ENCODE results near the gene DDC.

DDC gene

DNA sequence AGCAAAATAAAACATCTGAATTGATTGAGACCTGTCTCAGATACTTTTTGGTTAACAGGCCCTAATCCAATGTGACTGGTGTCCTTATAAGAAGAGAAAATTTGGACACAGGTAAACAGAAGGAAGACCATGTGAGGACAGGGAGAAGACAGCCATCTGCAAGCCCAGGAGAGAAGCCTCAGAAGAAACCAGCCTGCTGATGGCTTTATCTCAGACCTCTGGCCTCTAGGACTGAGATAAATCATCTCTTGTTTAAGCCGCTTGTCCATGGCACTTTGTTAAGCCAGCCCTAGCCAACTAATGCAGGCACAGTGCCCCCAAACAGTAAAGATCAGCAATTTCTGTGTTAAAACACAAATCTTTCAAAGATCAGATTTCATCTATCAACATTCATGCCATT, 73.3 kb downstream of the DDC start:
- DNase-seq (ENCODE audit: low read depth in 1 of 2, low spot score in 1 of 2): no peak

DNA sequence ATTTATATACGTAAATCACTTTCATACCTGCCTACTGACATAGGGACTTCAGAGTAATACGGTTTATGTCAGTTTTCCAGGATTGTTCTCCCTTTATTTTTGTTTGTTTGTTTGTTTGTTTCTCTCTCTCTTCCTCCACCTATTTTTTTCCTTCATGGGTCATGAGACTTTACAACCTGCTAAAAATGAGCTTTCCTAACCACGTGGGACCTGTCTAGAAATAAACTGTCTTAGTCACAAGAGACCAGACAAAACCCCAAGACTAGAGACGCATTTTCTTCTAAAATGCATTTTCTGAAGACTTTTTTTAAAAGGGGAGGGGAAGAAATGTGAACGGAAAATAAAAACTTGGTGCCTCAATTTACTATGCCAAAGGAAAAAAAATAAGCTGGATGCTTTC, 74.0 kb downstream of the DDC start:
- no peak for DNase-seq (ENCODE audit: low read depth in 1 of 2, low spot score in 1 of 2)

DNA sequence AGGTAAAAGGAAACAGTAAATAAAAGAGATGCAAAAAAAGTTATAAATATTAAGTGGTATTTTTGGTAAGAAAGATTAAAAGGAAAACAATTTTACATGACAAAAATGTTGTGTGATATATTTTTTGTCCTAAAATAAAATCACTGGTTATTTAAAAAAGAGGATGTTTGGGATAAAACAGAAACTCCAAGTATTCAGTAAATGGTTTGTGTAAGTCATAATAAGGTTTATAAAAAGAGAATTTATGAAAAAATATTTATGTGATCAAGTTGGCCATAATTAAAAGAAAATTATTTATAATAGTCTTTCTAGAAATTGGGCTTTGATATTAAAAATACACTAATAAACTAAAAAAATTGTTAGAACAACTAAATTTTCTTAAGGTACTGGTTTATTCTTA, 76.8 kb downstream of the DDC start:
- DNase-seq (ENCODE audit: low read depth in 1 of 2, low spot score in 1 of 2): no peak

DNA sequence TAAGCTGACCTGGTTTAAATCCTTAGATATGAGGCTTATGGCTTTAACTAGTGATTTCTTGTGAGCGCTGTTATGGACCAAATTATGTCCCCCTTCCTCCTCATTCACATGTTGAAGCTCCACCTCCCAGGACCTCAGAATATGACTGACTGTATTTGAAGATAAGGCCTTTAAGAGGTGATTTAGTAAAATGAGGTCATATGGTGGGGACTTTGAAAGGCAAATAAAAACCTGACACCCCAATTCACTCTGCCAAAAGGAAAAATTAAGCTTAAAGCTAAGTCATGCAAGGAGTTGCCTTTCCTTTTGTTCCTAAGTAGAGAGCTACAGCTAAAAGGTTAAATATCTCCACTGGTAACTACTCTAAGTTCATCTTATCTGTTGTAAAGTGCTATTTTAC, 78.7 kb downstream of the DDC start:
- no peak for DNase-seq (ENCODE audit: low read depth in 1 of 2, low spot score in 1 of 2)

DNA sequence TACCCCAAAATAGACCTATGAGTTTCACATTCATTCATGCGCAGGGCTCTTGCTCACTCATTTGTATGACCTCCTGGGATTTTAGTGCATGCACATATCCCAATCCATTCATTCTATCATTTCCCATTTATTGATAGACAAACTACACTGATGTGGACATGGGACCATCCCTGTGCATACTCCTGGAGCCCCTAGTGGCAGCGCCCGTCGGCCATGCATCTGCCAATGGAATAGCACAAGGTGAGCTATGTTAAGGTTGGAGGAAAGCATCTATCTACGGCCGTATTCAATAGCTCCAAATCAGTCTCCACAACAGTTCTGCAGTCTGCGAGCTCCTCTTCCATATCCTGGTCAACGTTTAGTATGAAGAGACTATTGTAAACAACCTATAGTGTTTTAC, 83.3 kb downstream of the DDC start:
- no peak for DNase-seq (ENCODE audit: low read depth in 1 of 2, low spot score in 1 of 2)

DNA sequence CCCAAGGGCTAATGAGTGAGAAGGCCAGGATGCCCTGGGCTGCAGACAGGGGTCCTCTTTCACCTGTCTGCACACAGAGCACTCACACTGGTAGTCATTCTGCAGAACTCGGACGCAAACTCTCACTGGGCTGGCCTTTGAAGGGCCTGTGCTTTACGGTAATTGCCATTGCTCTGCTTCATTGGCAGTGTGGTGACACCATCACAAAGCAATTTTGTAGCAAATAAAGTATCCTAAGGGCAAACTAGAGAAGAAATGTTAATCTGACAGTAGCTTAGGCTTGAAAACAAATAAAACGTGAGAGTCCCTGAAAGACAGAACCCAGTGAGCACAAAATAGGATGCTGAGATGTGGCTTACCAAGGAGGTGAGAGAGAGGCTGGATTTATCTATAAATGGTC, 84.4 kb downstream of the DDC start:
- no peak for DNase-seq (ENCODE audit: low read depth in 1 of 2, low spot score in 1 of 2)

DNA sequence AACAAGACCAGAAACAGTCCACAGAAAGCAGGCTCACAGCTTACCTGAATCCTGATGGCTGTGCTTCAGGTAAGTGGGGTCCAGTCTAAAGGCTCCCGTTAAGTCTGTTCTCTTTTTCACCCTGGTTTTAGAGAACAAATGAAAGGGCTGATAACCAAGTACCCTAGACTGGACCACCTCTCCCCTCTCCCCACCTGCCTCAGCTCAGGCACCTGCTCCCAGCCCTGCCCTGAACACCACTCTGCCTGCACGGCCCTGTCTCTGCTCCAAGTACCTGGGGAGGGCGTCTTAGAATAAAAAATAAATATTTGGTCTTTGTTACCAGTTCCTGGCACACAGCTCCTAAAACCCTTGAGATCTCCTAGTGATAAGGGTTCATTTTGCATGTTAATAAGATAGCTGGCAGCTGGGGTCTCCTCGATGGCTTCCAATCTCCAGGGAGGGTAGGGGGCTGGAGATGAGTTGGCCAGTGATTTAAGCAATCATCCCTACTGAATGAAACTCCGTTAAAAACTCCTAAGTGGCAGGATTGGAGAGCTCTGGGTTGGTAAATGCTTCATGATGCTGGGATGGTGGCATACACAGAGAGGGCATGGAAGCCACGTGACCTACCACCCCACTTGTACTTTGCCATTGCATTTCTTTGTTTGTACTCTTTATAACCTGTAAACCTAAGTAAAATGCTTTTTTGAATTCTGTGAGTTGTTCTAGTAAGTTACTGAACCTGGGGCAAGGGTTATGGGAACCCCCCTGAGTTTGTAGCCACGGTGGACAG, 85.3 kb downstream of the DDC start:
- DNase-seq (ENCODE audit: low read depth in 1 of 2, low spot score in 1 of 2): no peak

DNA sequence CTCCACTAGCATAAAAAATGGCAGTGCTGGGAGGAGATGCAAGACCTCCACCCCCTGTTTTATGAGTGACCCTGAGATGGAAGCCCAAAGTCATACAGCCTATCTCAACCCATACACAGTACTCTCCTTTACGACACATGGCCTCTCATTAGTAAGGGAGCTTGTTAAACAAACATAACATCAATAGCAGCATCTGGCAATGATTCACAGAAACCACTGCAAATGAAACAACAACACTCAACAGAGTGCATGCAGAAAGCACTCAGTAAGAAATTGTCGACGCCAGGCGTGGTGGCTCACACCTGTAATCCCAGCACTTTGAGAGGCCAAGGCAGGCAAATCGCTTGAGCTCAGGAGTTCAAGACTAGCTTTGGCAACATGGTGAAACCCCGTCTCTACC, 87.6 kb downstream of the DDC start:
- DNase-seq (ENCODE audit: low read depth in 1 of 2, low spot score in 1 of 2): no peak

DNA sequence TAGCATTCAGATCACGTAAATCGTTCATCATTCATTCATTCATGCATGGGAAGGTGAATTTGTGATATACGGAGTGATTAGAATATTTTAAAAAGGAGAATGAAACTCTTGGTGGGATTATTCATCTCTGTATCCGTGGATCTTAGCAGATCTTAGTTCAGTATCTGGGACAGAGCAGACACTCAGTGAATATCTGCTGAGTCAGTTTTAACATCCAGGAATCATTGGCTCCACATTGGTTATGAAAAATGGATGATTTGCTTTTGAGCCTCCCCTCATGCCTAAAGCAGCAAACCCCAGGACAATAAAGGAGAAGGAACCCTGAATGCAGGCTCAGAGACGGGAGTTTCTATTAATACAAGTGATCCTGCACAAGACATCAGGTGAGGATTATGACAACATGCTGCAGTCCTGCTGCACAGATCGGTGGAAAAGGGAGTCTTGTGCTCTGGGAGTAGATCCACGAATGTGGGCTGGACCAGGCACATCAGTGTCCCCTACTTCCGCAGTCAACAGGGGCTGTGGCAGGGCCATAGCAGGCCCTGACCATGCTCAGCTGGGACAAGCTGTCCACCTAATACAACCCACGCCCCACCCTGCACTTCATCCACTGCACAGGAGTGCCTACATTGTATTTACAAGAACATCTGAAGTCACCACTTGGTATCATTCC, 88.1 kb downstream of the DDC start:
- no peak for DNase-seq (ENCODE audit: low read depth in 1 of 2, low spot score in 1 of 2)

DNA sequence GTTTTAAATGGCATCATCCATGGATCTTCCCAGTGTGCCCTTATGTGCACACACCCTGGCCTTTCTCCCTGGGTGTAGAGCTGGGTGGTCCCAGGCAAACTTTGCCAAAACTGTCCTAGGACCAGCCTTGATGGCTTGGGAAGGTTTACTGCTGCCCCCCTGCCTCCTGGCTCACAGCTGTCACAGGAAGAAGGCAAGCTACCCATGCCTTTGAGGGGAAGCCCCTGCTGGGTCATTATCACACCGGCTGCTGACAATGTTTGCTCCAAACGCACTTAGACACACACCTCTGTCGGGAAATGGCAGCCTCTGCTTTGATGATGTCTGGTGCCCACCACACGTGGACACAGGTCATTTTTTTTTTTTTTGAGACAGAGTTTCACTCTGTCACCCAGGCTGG, 89.9 kb downstream of the DDC start:
- DNase-seq (ENCODE audit: low read depth in 1 of 2, low spot score in 1 of 2): no peak

DNA sequence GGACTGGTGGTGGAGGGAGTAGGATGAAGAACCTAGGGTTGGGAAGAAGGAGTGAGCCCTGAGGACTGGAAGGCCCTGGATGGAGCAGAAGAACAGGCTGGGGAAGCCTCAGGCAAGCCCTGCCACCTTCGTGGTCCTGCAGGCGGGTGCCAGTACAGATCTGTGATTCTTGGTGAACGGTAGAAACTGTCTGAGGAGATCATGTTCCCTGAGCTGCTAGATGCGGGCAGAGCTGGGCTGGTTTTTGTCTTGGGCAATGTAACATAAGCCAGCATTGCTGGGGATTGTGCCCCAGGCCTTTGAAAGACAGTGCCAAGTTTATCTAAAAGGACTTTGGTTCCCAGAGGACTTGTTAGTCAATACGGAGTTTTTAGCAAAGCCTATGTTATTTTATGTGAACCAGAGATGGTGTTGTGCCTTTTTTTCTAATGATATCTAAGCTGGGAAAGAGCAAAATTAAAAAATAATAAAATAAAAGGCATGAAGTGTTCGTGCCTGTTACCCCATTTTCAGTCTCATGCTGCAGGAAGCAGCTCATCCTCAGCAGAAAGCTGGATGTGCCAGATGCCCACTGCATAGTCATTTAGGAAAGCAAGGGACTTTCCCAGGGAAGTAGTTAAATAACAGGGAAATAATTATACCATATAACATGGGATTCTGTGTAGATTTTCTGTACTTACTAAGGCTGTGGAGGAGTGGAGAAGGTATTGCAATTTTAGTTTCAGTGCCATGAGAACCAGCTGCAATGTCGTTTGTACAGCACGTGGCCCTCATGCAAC, 90.6 kb downstream of the DDC start:
- DNase-seq (ENCODE audit: low read depth in 1 of 2, low spot score in 1 of 2): no peak

DNA sequence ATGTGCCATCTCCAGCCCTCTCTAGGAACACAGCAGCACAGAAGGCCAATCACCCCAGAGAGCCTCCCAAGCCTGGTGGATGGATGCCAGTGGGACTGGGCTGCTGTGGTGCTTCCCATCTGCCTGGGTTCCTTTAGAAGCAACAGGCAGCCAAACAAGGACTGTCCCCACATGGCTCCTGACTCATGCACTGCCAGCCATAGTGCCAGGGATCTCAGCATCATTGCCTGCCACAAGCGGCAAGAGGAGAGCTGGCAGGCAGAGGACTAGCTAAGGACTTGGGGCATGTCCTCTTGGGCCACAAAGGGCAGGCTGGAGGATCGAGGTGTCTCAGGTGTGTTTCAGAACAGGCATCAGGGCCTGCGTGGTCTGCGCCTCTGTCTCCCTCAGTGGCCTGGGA, 91.7 kb downstream of the DDC start:
- no peak for DNase-seq (ENCODE audit: low read depth in 1 of 2, low spot score in 1 of 2)

DNA sequence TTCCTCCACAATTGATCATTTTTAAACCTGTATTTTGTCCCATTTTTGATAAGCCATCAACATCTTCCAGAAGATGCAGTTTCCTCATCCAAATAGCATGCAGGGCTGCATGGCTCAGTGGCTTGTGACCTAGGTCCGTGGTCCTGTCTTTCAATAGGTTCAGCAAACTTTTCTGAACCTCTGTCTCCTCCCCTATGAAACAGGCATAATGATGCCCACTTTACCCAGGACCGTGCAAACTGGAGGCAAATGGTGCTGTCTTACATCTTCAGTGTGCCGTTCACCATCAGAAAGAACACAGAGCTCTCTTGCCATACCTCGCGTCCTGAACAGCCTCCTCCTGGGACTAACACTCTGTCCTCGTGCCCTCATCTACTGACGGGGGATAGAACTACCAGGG, 92.8 kb downstream of the DDC start:
- DNase-seq (ENCODE audit: low read depth in 1 of 2, low spot score in 1 of 2): no peak

DNA sequence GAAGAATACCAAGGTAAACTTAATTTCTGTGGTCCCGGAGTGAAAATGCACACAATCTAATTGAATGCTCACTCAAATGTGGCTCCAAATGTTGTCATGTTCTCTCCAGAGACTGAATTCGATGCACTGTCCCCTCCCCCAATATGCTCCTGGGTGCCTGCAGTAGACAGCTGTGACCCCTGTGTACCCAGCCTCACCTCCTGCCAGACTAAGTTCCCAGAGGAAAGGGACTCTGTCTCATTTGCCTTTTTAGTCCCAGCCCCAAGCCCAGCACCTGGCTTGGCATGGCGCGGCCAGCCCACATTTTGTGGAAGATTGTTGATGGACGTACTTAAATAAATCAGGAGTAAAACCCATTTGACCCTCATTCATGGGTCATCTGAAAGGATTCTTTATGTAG, 93.2 kb downstream of the DDC start:
- DNase-seq (ENCODE audit: low read depth in 1 of 2, low spot score in 1 of 2): no peak

DNA sequence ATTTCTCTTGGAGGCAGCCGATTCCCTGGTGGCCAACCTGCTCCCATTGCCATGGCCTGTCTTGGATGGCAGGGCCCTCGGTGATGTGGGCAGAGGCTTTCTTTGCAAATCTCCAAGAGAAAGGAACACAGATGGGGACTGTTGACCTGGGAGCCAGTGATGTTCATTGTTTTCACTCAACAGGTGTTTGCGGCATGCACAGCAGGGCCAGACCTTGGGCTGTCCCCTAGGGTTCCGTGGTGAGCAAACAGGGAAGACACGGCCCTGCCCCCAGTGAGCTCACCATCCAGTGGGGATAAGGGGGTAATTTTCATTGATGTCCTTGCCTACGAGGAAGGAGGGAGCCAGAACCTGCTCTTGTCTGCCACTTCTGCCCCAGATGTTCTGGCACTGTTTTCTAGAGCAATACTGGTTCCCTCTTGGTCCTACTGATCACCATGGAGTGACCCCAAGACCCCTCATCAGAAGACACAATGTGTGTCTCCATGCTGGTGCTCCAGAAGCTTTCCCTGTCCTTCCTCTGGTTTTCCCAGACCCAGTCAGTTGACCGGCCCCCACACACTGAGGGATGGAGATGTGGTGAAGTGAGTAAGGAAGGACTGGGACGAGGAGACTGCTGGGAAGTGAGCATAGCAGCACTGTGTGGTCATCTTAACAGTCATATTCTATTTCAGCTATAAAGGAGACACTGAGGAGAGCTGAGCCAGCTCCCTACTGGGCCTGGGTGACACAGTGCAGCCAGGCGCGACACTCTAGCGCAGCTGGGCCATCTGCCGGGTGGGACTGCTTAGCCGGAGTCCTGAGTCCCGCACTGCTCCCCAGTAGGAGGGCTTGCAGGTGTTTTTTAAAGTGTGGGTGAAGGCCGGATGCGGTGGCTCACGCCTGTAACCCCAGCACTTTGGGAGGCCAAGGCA, 94.7 kb downstream of the DDC start:
- no peak for DNase-seq (ENCODE audit: low read depth in 1 of 2, low spot score in 1 of 2)

DNA sequence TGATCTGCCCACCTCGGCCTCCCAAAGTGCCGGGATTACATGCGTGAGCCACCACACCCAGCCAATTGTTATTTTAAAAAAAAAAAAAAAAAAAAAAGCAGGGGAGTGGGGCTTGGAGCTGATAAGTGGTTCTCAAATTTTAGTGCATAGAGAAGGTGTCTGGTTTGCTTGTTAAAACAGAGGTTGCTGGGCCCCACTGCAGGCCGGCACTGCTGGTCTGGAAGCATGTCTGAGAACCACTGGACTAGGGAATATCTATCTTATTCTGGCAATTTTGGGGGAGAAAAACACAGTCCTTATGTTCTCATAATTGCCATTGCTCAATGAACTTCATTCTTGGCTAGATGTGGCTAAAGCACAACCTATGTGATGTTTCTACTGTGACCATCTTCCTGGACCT, 96.0 kb downstream of the DDC start:
- no peak for DNase-seq (ENCODE audit: low read depth in 1 of 2, low spot score in 1 of 2)

DNA sequence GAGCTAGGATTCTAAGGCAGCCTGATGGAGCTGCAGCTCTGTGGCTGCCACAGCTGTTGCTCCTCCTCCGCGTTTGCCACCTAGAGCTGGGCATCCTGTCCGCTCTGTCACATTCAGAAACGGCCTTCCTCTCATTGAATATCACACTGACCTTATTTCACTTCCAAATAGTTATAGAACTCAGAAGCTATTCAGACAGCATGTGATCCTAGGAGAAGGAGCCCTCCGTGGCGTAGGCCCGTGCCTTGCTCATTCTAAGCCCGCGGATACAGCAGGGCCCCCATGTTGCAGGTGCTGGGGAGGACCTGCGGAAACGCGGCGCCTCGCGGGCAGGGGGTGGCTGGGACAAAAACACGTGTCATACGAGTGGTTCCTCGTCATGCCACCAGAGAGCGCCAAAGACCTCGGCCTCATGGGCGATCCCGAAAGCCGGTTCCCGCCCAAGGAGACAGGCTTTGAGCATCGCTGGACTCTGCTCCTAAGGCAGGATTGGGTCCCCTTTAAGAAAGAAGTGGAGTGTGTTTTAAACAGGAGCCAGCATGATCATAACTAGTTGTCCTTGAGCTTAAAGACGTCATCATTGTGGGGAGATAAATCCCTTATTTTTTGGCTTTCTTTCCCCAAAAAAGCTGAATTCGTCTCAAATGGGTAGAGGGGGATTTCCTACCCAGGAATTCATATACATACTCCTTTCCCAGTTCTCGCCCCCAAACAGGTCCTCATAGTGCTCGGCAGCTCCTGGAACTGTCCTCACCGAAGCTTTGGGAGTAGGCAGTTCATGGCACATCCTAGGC, 97.2 kb downstream of the DDC start:
- DNase-seq (ENCODE audit: low read depth in 1 of 2, low spot score in 1 of 2): peak; percentile 52 to 60

DNA sequence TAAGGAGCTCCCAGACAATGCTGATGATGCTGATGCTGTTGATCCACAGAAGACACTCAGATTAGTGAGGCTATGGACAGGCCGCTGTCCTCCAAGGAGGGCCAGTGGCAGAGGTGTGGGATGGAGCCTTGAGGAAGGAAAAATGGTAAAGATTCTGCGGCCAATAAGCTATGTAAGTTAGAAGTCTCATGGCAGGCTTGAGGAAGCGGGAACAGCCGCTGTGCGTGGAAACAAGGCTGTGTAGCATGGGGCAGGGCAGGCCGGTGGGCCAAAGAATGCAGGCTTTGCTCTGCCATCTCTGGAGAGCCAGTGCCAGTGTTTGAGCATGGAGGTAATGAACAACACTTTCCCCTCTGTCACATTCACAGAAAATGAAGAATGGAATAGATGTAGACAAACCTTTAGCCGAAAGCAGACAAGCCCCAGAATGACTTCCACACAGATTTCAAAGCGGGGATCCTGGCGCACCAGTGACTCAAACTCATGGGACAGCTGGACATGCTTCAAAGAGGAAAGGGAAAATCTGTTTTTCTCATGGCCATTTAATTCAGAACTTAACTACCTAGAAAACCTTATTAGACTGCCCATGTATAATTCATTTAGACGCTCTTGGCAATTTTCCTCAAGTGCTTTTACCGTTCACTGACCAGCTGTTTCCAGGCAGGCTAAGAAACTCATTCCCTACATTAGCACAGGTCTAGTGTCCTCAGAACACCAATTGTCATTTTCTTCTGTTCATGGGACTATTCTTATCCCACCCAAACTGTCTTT, 98.2 kb downstream of the DDC start:
- DNase-seq (ENCODE audit: low read depth in 1 of 2, low spot score in 1 of 2): no peak

DNA sequence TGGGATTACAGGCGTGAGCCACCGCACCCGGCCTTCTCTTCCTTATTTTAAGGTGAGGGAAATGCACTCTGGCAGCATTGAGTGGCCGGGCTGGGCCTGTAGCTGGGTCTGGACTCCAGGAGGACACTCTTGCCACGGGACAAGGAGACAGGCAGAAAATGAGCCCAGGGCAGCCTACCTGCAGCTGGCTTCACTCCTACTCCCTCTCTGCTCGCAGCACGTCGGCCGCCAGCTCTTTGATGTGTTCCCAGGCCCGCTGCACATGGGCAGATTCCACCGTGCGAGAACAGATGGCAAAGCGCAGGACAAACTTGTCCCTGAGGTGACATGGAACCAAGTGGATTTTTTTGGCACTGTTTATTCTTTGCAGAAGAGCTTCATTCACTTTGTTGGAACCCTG, 102.2 kb downstream of the DDC start:
- no peak for DNase-seq (ENCODE audit: low read depth in 1 of 2, low spot score in 1 of 2)

DNA sequence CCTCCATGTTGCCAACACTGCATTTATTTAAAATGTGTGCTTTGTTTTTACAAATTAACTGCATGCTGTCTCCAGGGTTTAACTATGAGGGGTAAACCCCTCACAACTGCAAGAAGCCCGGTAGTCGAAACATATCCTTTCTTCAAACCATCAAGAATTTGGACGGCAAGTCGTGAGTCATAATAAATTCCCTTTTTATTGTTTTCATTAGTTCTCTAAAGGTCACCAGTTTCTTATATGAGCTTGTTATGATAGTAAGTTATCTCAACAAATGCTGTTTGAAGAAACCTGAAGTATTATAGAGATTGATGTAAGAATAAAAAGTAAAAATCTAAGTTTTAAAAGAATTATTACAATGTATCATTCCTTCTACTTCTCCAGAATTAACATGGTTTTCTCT, 102.8 kb downstream of the DDC start:
- DNase-seq (ENCODE audit: low read depth in 1 of 2, low spot score in 1 of 2): no peak
